Esophagus muscularis mucosa (tissue), 4 donors: ENCODE measurements around the gene LRRC47. TPM values are rescaled to one million over a fixed set of nuclear protein-coding genes. Genes with fewer than 3 reads are reported as not detected.
A peak's percentile ranks its signal among the peaks of the same experiment; 100 is the strongest.

Source experiments
- DNase-seq: peaks from one replicate; pipeline ENCODE4 v3.0.0-alpha.2; 2017; ENCODE audit errors: extremely low spot score
- H3K27ac ChIP-seq, 4 donors: fragments of 200-600 bp; sonication (generic); replicated peaks in 1 of 4; 1 replicate in 3 of 4; 2 replicates in 1 of 4; pipeline ENCODE4 v1.5.1; 2016 to 2019; ENCODE audit warnings: mild to moderate bottlenecking in 1 of 4
- H3K27me3 ChIP-seq, 4 donors: fragments of 200-600 bp; sonication (generic); one replicate each; pipeline versions ENCODE4 v1.5.1 to v1.6.0; 2016 to 2019
- H3K36me3 ChIP-seq, 4 donors: fragments of 200-600 bp; sonication (generic); one replicate each; pipeline ENCODE4 v1.5.1; 2016 to 2019
- H3K4me1 ChIP-seq, 4 donors: fragments of 200-600 bp; sonication (generic); one replicate each; pipeline ENCODE4 v1.5.1; 2016 to 2019
- H3K4me3 ChIP-seq, 4 donors: fragments of 200-600 bp; sonication (generic); 1 replicate in 2 of 4; 2 replicates in 2 of 4; pipeline ENCODE4 v1.5.1; 2016 to 2019; ENCODE audit warnings: mild to moderate bottlenecking in 4 of 4, moderate library complexity in 1 of 4
- H3K9me3 ChIP-seq, 4 donors: fragments of 200-600 bp; sonication (generic); 1 replicate in 3 of 4; 2 replicates in 1 of 4; pipeline ENCODE4 v1.5.1; 2016 to 2019
- CTCF ChIP-seq, 3 experiments: fragments of 200-600 bp in 2 of 3; fragments of 450-650 bp in 1 of 3; sonication (generic) in 2 of 3; IDR thresholded peaks; one replicate each; pipeline ENCODE4 v1.5.1; 2017 to 2019; ENCODE audit warnings: antibody characterized with exemption in 3 of 3, mild to moderate bottlenecking in 2 of 3, moderate library complexity in 1 of 3
- EP300 ChIP-seq: sonication (generic); formaldehyde crosslinking; IDR thresholded peaks from one replicate; pipeline ENCODE4 v1.6.1; 2017; ENCODE audit warnings: antibody characterized with exemption
- POLR2A ChIP-seq: fragments of 450-650 bp; IDR thresholded peaks from one replicate; pipeline ENCODE4 v1.6.1; 2017; ENCODE audit warnings: antibody characterized with exemption, moderate library complexity, mild to moderate bottlenecking, low read depth
- POLR2AphosphoS5 ChIP-seq, 2 donors: sonication (generic); formaldehyde crosslinking; IDR thresholded peaks; one replicate each; pipeline ENCODE4 v1.6.1; 2017; ENCODE audit warnings: antibody characterized with exemption in 2 of 2
- whole genome bisulfite sequencing: methylation state at CpG from one replicate; pipeline ENCODE4 v1.1.5; 2018; 5-methylcytosine and 5-hydroxymethylcytosine counted together
- intact Hi-C: fragments of 100-400 bp; cut with DNase I; formaldehyde crosslinking; loops from one replicate; pipeline ENCODE4 v1.15.1; 2023
- total RNA-seq, 4 donors: library from RNA; depleted of rRNA; stranded (reverse); fragments of >200 nt; gene quantifications; one replicate each; pipeline versions ENCODE4 v1.1.0 to v1.2.1, GENCODE V29; 2016

Gene LRRC47
- total RNA-seq = 10 to 100 TPM; 34.1 to 51.6 (median 44.1) TPM

DNA sequence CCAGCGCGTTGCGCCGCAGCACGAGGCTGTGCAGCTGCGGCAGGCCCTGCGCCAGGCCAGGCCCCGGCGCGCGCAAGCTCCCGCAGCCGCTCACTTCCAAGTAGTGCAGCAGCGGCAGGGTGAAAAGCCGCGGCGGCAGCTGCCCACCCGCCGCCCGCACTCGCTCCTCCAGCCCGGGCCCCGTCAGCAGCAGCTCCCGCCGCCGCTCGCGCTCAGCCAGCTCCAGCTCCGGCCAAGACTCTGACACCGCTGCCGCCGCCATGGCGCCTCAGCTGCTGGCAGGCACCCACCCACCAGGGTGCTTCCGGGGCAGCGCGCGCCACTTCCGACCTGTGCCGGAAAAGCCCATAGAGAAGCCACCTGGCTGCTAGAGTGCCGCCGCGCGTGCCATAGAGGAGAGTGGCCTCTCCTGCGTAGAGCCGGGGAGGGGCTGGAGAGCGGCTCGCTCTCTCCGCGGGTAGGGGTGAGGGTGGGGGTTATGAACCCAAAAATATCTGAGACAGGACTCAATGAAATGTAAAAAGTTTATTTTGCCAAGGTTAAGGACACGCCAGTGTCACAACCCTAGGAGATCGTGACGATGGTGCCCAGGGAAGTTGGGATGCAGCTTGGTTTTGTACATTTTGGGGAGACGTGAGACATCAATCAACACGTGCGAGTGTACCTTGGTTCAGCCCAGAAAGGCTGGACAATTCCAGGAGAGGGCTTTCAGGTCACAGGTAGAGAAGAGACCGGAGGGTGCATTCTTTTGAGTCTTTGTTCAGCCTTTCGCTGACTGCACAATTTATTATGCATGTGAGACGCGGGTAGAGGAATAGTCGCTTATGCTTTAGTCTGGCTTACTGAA lies at the start of gene LRRC47:
LRRC47 (minus strand) TSS at position 284 of the 847 bp plus-strand sequence; CDS start at position 262, 22 bp downstream.
- 4% methylated on average over 22 of the region's 60 CpGs for WGBS
- intact Hi-C loops = loop anchor here (10.0 kb wide), 1 partner anchor 98 kb away; no protein-coding TSS in a partner anchor
- H3K27me3 ChIP-seq = peaks cover 0 to 14% (median 5%) of the 10 kb centered on the region in 4 donors

DNA sequence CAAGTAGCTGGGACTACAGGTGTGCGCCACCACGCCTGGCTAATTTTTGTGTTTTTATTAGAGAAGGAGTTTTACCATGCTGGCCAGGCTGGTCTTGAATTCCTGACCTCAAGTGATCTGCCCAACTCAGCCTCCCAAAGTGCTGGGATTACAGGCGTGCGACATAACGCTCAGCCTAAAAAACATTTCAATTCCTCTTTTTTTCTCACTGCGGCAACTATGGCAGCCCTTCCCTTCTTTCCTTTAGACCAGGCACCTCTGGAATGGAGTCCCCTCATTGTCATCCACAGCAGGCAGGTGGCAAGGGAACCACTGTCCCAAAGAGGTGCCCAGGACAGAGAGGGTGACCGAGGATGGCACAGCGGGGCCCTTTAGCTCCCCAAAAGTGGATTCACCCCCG lies 46.6 kb upstream of the LRRC47 start:
- Histone ChIP-seq H3K4me3 (no peak overlapping the region), H3K27ac (no peak overlapping the region), H3K9me3 (no peaks in the 10 kb centered on the region), H3K36me3 (peaks cover 43 to 100% (median 88%) of the 10 kb centered on the region in 4 donors), H3K4me1 (no peaks in the 10 kb centered on the region), H3K27me3 (no peaks in the 10 kb centered on the region)
- WGBS = 93% methylated on average over 7 of the region's 9 CpGs
- no peak for DNase-seq
- intact Hi-C loops = no loop called here
- TF ChIP-seq CTCF (IDR thresholded peaks at IDR 0.05) (no peak), POLR2A (no peak), EP300 (no peak), POLR2AphosphoS5 (IDR thresholded peaks at IDR 0.05) (no peak)

More for the DNA sequence above, at the start of gene LRRC47:
- Histone ChIP-seq H3K27ac (peak within 1 kb of the TSS; percentile 68 to 91 (median 83)), H3K4me1 (peaks cover 34 to 52% (median 43%) of the 10 kb centered on the region in 4 donors), H3K36me3 (peaks cover 0 to 14% (median 0%) of the 10 kb centered on the region in 4 donors), H3K4me3 (peak within 1 kb of the TSS; percentile 86 to 99 (median 92)), H3K9me3 (no peaks in the 10 kb centered on the region)
- TF ChIP-seq CTCF (IDR thresholded peaks at IDR 0.05) = peak in 2 of 3 experiments; percentile 20 to 26
- no peak for TF ChIP-seq POLR2A
- peak; percentile 89 to 95 for TF ChIP-seq POLR2AphosphoS5 (IDR thresholded peaks at IDR 0.05)
- peak; percentile 0 for TF ChIP-seq EP300
- peak; percentile 98 for DNase-seq

DNA sequence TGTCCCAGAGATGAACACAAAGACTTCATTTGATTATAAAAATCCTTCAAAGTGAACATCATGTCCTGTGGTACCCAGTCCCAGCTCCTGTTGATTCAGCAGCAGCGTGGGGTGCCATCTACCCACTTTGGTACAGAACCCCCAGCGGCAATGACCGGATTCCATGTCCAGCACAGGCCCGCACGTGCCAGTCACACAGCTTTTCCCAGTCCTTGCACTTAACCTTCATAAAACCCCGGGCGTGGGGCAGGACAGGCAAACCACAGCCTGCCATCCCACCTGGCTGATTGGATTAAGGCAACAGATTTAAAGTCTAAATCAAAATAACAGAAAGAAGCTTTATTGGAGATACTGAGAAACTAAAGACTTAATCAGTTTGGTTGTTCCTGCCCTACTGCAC lies 45.2 kb upstream of the LRRC47 start:
- no peaks in the 10 kb centered on the region for H3K4me1 ChIP-seq
- no peak overlapping the region for H3K4me3 ChIP-seq
- intact Hi-C loops = no loop called here
- H3K9me3 ChIP-seq = peaks cover 0 to 8% (median 5%) of the 10 kb centered on the region in 4 donors
- TF ChIP-seq CTCF (IDR thresholded peaks at IDR 0.05) = no peak
- no peak for TF ChIP-seq EP300
- TF ChIP-seq POLR2AphosphoS5 (IDR thresholded peaks at IDR 0.05) = no peak
- no peak for TF ChIP-seq POLR2A
- peaks cover 43 to 100% (median 88%) of the 10 kb centered on the region in 4 donors for H3K36me3 ChIP-seq
- H3K27ac ChIP-seq = no peak overlapping the region
- WGBS = 99% methylated on average over 7 of the region's 7 CpGs
- no peak for DNase-seq
- H3K27me3 ChIP-seq = no peaks in the 10 kb centered on the region

GRCh38 chr1:3838788-3839187 lies 42.5 kb upstream of the LRRC47 start:
- Histone ChIP-seq H3K4me3 (no peak overlapping the region), H3K27ac (no peak overlapping the region), H3K9me3 (peaks cover 0 to 8% (median 5%) of the 10 kb centered on the region in 4 donors), H3K36me3 (peaks cover 56 to 100% (median 94%) of the 10 kb centered on the region in 4 donors), H3K4me1 (no peaks in the 10 kb centered on the region), H3K27me3 (no peaks in the 10 kb centered on the region)
- DNase-seq = no peak
- intact Hi-C loops = no loop called here
- TF ChIP-seq EP300 (no peak), CTCF (IDR thresholded peaks at IDR 0.05) (no peak), POLR2A (no peak), POLR2AphosphoS5 (IDR thresholded peaks at IDR 0.05) (no peak)
- WGBS = 91% methylated on average over 11 of the region's 11 CpGs
